H1 (cell line): Measurements from ENCODE around the gene MRGPRE. TPM values are rescaled to one million over a fixed set of nuclear protein-coding genes. Genes with fewer than 3 reads are reported as not detected.
"Not testable (repeated sequence)": the region's sequence is repeated elsewhere in the genome, so short reads cannot be mapped to it uniquely, and the experiment has no call there.

Experiments
- CTCF ChIA-PET: fragments of 300-600 bp; sonication (Branson Sonifier 250); formaldehyde crosslinking; loops from one replicate; lab custom pipeline; 2021; ENCODE audit not compliant: partially characterized antibody; lab: Charles Lee
- POLR2A ChIA-PET: fragments of 300-600 bp; sonication (Branson Sonifier 250); formaldehyde crosslinking; loops from one replicate; lab custom pipeline; 2021; ENCODE audit warnings: inconsistent platforms; ENCODE audit not compliant: partially characterized antibody; lab: Charles Lee
- DNase-seq, 2 experiments: peaks; one replicate each; pipeline versions ENCODE4 v3.0.0 to v3.0.0-alpha.2; 2010 to 2022; ENCODE audit warnings: low spot score in 2 of 2, low read depth in 1 of 2, mixed read lengths in 1 of 2
- FAIRE-seq: peaks from 2 replicates; lab custom pipeline; 2011; peaks lifted over from hg19 to GRCh38; lab: Jason Lieb, UNC
- H2AFZ ChIP-seq: 2 replicates; pipeline ENCODE4 v1.8.1; 2012; ENCODE audit warnings: low read length, inconsistent platforms
- H2AK5ac ChIP-seq: 2 replicates; pipeline ENCODE4 v1.6.1; 2013; ENCODE audit warnings: low read depth, low read length
- H2BK120ac ChIP-seq: replicated peaks from 2 replicates; pipeline ENCODE3; 2013; ENCODE audit warnings: low read depth, low read length, inconsistent platforms
- H2BK12ac ChIP-seq: 2 replicates; pipeline ENCODE4 v1.6.1; 2013; ENCODE audit warnings: low read depth, low read length
- H2BK15ac ChIP-seq: 2 replicates; pipeline ENCODE4 v1.6.1; 2013; ENCODE audit warnings: low read length
- H2BK20ac ChIP-seq: 2 replicates; pipeline ENCODE4 v1.6.1; 2013; ENCODE audit warnings: low read length
- H2BK5ac ChIP-seq: 2 replicates; pipeline ENCODE4 v1.6.1; 2013; ENCODE audit warnings: low read depth, low read length
- H3K14ac ChIP-seq: 2 replicates; pipeline ENCODE4 v1.6.1; 2013; ENCODE audit warnings: inconsistent platforms; ENCODE audit not compliant: insufficient read length
- H3K18ac ChIP-seq: 2 replicates; pipeline ENCODE4 v1.6.1; 2013; ENCODE audit warnings: low read length; ENCODE audit errors: extremely low read depth
- H3K23ac ChIP-seq: 2 replicates; pipeline ENCODE4 v1.6.1; 2013; ENCODE audit warnings: inconsistent platforms; ENCODE audit not compliant: insufficient read length
- H3K23me2 ChIP-seq: 2 replicates; pipeline ENCODE4 v1.6.1; 2013; ENCODE audit warnings: low read depth, low read length
- H3K27ac ChIP-seq: 2 replicates; pipeline ENCODE4 v1.6.1; 2011; ENCODE audit warnings: low read depth, low read length, inconsistent platforms
- H3K27me3 ChIP-seq, 4 experiments: replicated peaks in 1 of 4; 1 replicate in 1 of 4; 2 replicates in 3 of 4; pipeline versions ENCODE4 v1.6.1 to v1.8.1; 2011 to 2013; ENCODE audit warnings: low read length in 3 of 4, mild to moderate bottlenecking in 3 of 4, inconsistent platforms in 2 of 4, mixed read lengths in 2 of 4, moderate library complexity in 1 of 4; ENCODE audit not compliant: control insufficient read depth in 3 of 4, insufficient read depth in 3 of 4; ENCODE audit errors: extremely low read depth in 1 of 4
- H3K36me3 ChIP-seq, 4 experiments: 2 replicates each; pipeline versions ENCODE4 v1.6.1 to v1.8.1; 2011 to 2013; ENCODE audit warnings: mild to moderate bottlenecking in 4 of 4, low read length in 3 of 4, moderate library complexity in 2 of 4, control low read depth in 1 of 4, inconsistent platforms in 1 of 4; ENCODE audit not compliant: insufficient read depth in 4 of 4, control insufficient read depth in 2 of 4
- H3K4ac ChIP-seq: replicated peaks from 2 replicates; pipeline ENCODE3; 2013; ENCODE audit warnings: low read length, low read depth, mixed read lengths, inconsistent platforms; ENCODE audit not compliant: insufficient read length
- H3K4me1 ChIP-seq, 4 experiments: replicated peaks in 1 of 4; 1 replicate in 1 of 4; 2 replicates in 3 of 4; pipeline versions ENCODE4 v1.6.1 to v1.8.1; 2011 to 2013; ENCODE audit warnings: low read length in 3 of 4, inconsistent platforms in 2 of 4, mixed read lengths in 1 of 4; ENCODE audit not compliant: insufficient read depth in 4 of 4, control insufficient read depth in 3 of 4
- H3K4me2 ChIP-seq, 2 experiments: 2 replicates each; pipeline versions ENCODE4 v1.6.1 to v1.8.1; 2011 to 2013; ENCODE audit warnings: low read depth in 2 of 2, low read length in 2 of 2, control low read depth in 1 of 2, inconsistent platforms in 1 of 2, mild to moderate bottlenecking in 1 of 2; ENCODE audit not compliant: insufficient read depth in 1 of 2
- H3K4me3 ChIP-seq, 4 experiments: fragments of 200-600, 300-600 bp in 1 of 4; sonication (generic), shearing (Covaris generic), sonication (Bioruptor Twin) in 1 of 4; 2 replicates each; pipeline versions ENCODE4 v1.5.1 to v1.8.1; 2011 to 2016; ENCODE audit warnings: low read length in 4 of 4, low read depth in 3 of 4, control low read depth in 2 of 4, inconsistent platforms in 2 of 4, mild to moderate bottlenecking in 2 of 4, mixed read lengths in 1 of 4, moderate library complexity in 1 of 4; ENCODE audit not compliant: insufficient read depth in 2 of 4; ENCODE audit errors: extremely low read depth in 1 of 4
- H3K56ac ChIP-seq: replicated peaks from 2 replicates; pipeline ENCODE3; 2013; ENCODE audit warnings: low read depth, mild to moderate bottlenecking, mixed read lengths, low read length, inconsistent platforms; ENCODE audit not compliant: insufficient read length
- H3K79me1 ChIP-seq: 2 replicates; pipeline ENCODE4 v1.6.1; 2013; ENCODE audit warnings: low read depth, low read length, control low read depth
- H3K79me2 ChIP-seq, 2 experiments: 2 replicates each; pipeline versions ENCODE4 v1.6.1 to v1.8.1; 2012 to 2013; ENCODE audit warnings: low read length in 2 of 2, mild to moderate bottlenecking in 2 of 2, inconsistent platforms in 1 of 2; ENCODE audit not compliant: insufficient read depth in 2 of 2, control insufficient read depth in 1 of 2
- H3K9ac ChIP-seq, 4 experiments: replicated peaks in 1 of 4; 1 replicate in 1 of 4; 2 replicates in 3 of 4; pipeline versions ENCODE4 v1.6.1 to v1.8.1; 2011 to 2013; ENCODE audit warnings: low read depth in 3 of 4, low read length in 3 of 4, control low read depth in 2 of 4, mild to moderate bottlenecking in 2 of 4, moderate library complexity in 2 of 4, inconsistent platforms in 1 of 4; ENCODE audit errors: extremely low read depth in 1 of 4
- H3K9me3 ChIP-seq, 2 experiments: 2 replicates each; pipeline versions ENCODE4 v1.6.1 to v1.8.1; 2012 to 2013; ENCODE audit warnings: mild to moderate bottlenecking in 2 of 2, moderate library complexity in 2 of 2, control low read depth in 1 of 2, inconsistent platforms in 1 of 2, low read depth in 1 of 2, low read length in 1 of 2, mixed read lengths in 1 of 2; ENCODE audit not compliant: insufficient read depth in 2 of 2
- H4K20me1 ChIP-seq, 2 experiments: replicated peaks in 1 of 2; 2 replicates each; pipeline versions ENCODE3 to v1.8.1; 2011 to 2013; ENCODE audit warnings: inconsistent platforms in 2 of 2, low read length in 2 of 2, mild to moderate bottlenecking in 1 of 2; ENCODE audit not compliant: insufficient read depth in 2 of 2, control insufficient read depth in 1 of 2
- H4K5ac ChIP-seq: 2 replicates; pipeline ENCODE4 v1.6.1; 2013; ENCODE audit warnings: low read length, low read depth, mixed read lengths, inconsistent platforms; ENCODE audit not compliant: insufficient read length
- H4K8ac ChIP-seq: 2 replicates; pipeline ENCODE4 v1.8.0; 2013; ENCODE audit warnings: mild to moderate bottlenecking, moderate library complexity, low read length, inconsistent platforms; ENCODE audit not compliant: insufficient read depth; ENCODE audit errors: extremely low read depth
- H4K91ac ChIP-seq: replicated peaks from 2 replicates; pipeline ENCODE3; 2013; ENCODE audit warnings: low read length, mixed read lengths, inconsistent platforms; ENCODE audit not compliant: insufficient read length
- WGBS, 2 experiments: shearing (Covaris generic) in 1 of 2; methylation state at CpG; one replicate each; pipeline versions ENCODE4 v1.1.6 to v1.1.7; 2013 to 2015; ENCODE audit warnings: low lambda C conversion rate in 2 of 2, mixed read lengths in 2 of 2, inconsistent platforms in 1 of 2, low coverage in 1 of 2, missing lambda C conversion rate in 1 of 2; ENCODE audit not compliant: insufficient replicate concordance in 2 of 2, insufficient coverage in 1 of 2, insufficient read length in 1 of 2; ENCODE audit errors: extremely low coverage in 1 of 2, missing lambda C conversion rate in 1 of 2; 5-methylcytosine and 5-hydroxymethylcytosine counted together
- polyA plus RNA-seq, 7 experiments: library from polyadenylated mRNA; depleted of rRNA in 3 of 7; stranded (reverse) in 5 of 7; unstranded in 2 of 7; fragments of >200 nt in 5 of 7; fragments of 200-250 nt in 2 of 7; gene quantifications; 1 replicate in 5 of 7; 2 replicates in 1 of 7; 4 replicates in 1 of 7; pipeline versions ENCODE4 v1.2.1 to v1.2.3, GENCODE V29; 2011 to 2013; ENCODE audit warnings: missing spikeins in 2 of 7, mixed read lengths in 2 of 7
- total RNA-seq: library from RNA; stranded (reverse); fragmentation: NEBNext Ultra II Directional; extraction: Animal tissue kit (Norgen Biotek cat#: 25700); gene quantifications from 2 replicates; pipeline ENCODE4 v1.2.1, GENCODE V29; 2021

Gene MRGPRE
- total and polyA plus RNA-seq, 2 of the 8 experiments (the other 6 are each of a cell fraction or from before 2014, with no cell fraction given): not detected

DNA sequence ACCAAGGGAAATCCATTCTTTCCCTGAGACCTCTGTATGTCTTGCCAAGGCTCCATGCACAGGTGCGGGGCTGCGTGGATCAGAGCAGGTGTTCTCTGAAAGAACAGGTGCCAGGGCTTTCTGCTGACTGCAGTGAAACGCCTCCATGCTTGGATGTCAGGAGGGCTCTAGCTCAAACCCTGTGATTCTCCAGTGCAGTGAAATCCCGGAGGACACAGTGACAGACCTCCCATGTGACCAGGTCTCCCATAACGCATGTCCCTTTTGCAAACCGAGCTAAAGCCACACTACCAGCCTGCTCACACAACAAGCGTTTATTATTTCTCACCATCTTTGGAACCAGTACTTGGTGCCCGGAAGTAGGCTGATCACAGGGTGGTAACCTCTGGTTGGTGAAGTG, 41.4 kb upstream of the MRGPRE start:
- H3K4ac ChIP-seq, H3K23me2 ChIP-seq, H3K27ac ChIP-seq, H3K14ac ChIP-seq, H3K23ac ChIP-seq, H4K5ac ChIP-seq, H3K79me2 ChIP-seq, H2AK5ac ChIP-seq, H3K27me3 ChIP-seq, H2BK5ac ChIP-seq, H2BK15ac ChIP-seq, H2AFZ ChIP-seq, H3K4me1 ChIP-seq, FAIRE-seq, H3K36me3 ChIP-seq, DNase-seq, H4K20me1 ChIP-seq, H2BK12ac ChIP-seq, H2BK20ac ChIP-seq, POLR2A ChIA-PET, H3K9me3 ChIP-seq, H3K4me3 ChIP-seq, CTCF ChIA-PET, H4K8ac ChIP-seq, H3K4me2 ChIP-seq, H3K9ac ChIP-seq, H3K18ac ChIP-seq, H3K79me1 ChIP-seq, H4K91ac ChIP-seq, H3K56ac ChIP-seq, H2BK120ac ChIP-seq: not testable (repeated sequence)
- WGBS, 2 experiments: 100% methylated on average over 1 of the region's 8 CpGs; no CpG with 5 or more reads in 1 of the 2 experiments

DNA sequence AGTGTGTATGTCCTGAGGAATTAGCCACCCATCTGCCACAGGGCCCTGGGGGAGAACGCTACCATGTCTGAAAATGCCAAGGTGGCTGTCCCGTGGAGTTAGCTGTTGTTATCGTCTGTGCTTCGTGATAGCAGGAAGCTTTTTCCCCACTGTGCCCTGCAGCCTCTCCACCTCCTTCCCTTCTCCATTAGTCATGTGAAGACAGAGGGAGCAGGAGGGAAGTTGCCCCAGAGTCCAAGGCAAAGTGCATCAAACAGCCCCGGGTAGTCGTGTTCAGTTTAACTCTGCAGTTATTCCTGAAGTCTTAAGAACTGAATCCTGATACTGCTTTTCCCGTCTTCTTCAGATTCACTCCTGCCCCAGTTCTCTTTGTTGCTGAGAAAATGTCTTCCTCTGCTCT, 30.3 kb upstream of the MRGPRE start:
- H3K23ac ChIP-seq, H4K5ac ChIP-seq, H2AFZ ChIP-seq, POLR2A ChIA-PET, H4K20me1 ChIP-seq, H3K4me1 ChIP-seq, H3K79me1 ChIP-seq, H3K14ac ChIP-seq, H3K4me2 ChIP-seq, H3K79me2 ChIP-seq, H2BK12ac ChIP-seq, H3K4me3 ChIP-seq, H4K91ac ChIP-seq, CTCF ChIA-PET, H2BK120ac ChIP-seq, FAIRE-seq, DNase-seq, H3K27ac ChIP-seq, H3K9ac ChIP-seq, H2BK20ac ChIP-seq, H3K4ac ChIP-seq, H2BK5ac ChIP-seq, H3K18ac ChIP-seq, H3K23me2 ChIP-seq, H3K9me3 ChIP-seq, H3K56ac ChIP-seq, H2BK15ac ChIP-seq, H3K27me3 ChIP-seq, H3K36me3 ChIP-seq, H4K8ac ChIP-seq, H2AK5ac ChIP-seq: not testable (repeated sequence)
- WGBS, 2 experiments: 95% methylated on average over 3 of the region's 7 CpGs; no CpG with 5 or more reads in 1 of the 2 experiments
